ENCODE measurements around the gene CCT5. TPM values are rescaled to one million over a fixed set of nuclear protein-coding genes. Genes with fewer than 3 reads are reported as not detected.
A peak's percentile ranks its signal among the peaks of the same experiment; 100 is the strongest.

Gene CCT5
- total RNA-seq, 1 donor from 2014 or later = 66.1 TPM

DNA sequence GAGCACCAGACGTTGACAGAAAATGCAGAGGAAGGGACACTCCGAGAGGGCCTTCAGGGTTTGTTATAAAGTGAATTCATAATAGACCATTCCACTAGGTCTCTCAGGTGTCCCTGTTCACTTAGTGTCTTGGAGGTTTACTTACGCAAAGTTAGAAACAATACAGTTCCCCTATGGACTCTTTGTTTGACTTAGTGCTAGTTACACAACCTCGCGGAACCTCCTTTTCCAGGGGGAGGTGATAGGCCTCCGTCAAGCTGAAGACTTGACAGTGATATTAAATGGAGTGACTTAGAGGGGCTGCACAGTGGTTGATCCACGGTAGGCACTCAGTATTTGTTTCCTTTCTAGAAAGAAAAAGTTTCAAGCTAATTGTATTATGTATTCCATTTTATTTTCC, 1.3 kb downstream of the CCT5 start:
- Histone ChIP-seq H3K9me3 (no peaks in the 10 kb centered on the region), H3K27ac (no peak overlapping the region), H3K36me3 (peaks cover 11 to 22% of the 10 kb centered on the region in 2 donors), H3K4me1 (peaks cover 10 to 16% of the 10 kb centered on the region in 2 donors), H3K27me3 (no peaks in the 10 kb centered on the region), H3K4me3 (peak overlapping the region; percentile 69 to 88)
- TF ChIP-seq CTCF (IDR thresholded peaks at IDR 0.05) = no peak
- intact Hi-C loops (cut with DNase I) = loop anchor here (10.0 kb wide), 1 partner anchor 513 kb away; the partner anchor contains the start of gene DAP
- DNase-seq (ENCODE audit: low spot score in 2 of 2) = no peak

- intact Hi-C loops (cut with DNase I) = loop anchor here (10.0 kb wide), 1 partner anchor 511 kb away; the partner anchor contains the start of gene DAP
- DNase-seq (ENCODE audit: low spot score in 2 of 2) = no peak
- Histone ChIP-seq H3K36me3 (peaks cover 31 to 42% of the 10 kb centered on the region in 2 donors), H3K9me3 (no peaks in the 10 kb centered on the region), H3K27ac (no peak overlapping the region), H3K4me1 (peaks cover 10 to 16% of the 10 kb centered on the region in 2 donors), H3K4me3 (no peak overlapping the region), H3K27me3 (no peaks in the 10 kb centered on the region)
- TF ChIP-seq CTCF (IDR thresholded peaks at IDR 0.05) = no peak
Measured at GRCh38 chr5:10253390-10253789, 3.3 kb downstream of the CCT5 start.

- Histone ChIP-seq H3K36me3 (peaks cover 44 to 55% of the 10 kb centered on the region in 2 donors), H3K4me3 (no peak overlapping the region), H3K27me3 (no peaks in the 10 kb centered on the region), H3K27ac (no peak overlapping the region), H3K9me3 (no peaks in the 10 kb centered on the region), H3K4me1 (peaks cover 8 to 13% of the 10 kb centered on the region in 2 donors)
- TF ChIP-seq CTCF (IDR thresholded peaks at IDR 0.05) = no peak
- intact Hi-C loops (cut with DNase I) = loop anchor here (10.0 kb wide), 1 partner anchor 510 kb away; the partner anchor contains the start of gene DAP
- DNase-seq (ENCODE audit: low spot score in 2 of 2) = no peak
Measured at GRCh38 chr5:10254686-10255085, 4.6 kb downstream of the CCT5 start.

- no peak for TF ChIP-seq CTCF (IDR thresholded peaks at IDR 0.05)
- H3K27ac ChIP-seq = no peak overlapping the region
- no peak for DNase-seq (ENCODE audit: low spot score in 2 of 2)
- H3K36me3 ChIP-seq = peaks cover 74 to 87% of the 10 kb centered on the region in 2 donors
- H3K4me3 ChIP-seq = no peak overlapping the region
- no peaks in the 10 kb centered on the region for H3K9me3 ChIP-seq
- intact Hi-C loops (cut with DNase I) = loop anchor here (10.0 kb wide), 1 partner anchor 507 kb away; the partner anchor contains the start of gene DAP
- H3K27me3 ChIP-seq = no peaks in the 10 kb centered on the region
- H3K4me1 ChIP-seq = no peaks in the 10 kb centered on the region
Measured at GRCh38 chr5:10257870-10258269, 7.8 kb downstream of the CCT5 start.

DNA sequence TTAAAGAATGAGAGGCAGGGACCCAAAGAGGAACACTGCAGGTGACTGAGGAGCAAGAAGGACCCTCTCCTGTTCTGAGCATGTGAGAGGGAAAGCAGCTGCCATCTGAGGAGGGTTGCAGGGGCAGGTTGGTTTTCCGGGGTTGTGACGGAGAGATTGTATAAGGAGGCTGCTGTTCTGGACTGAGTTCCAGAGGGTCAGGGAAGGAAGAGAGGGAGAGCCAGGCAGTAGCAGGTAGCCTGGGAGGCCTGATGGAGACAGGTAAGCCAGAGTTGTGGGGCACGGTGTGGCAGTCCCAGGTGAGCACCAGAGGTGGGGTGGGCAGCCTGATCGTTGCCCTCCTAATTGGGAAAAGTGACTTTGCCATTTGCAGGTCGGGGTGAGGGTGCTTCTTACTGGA, 9.8 kb downstream of the CCT5 start:
- intact Hi-C loops (cut with DNase I) = loop anchor here (10.0 kb wide), 1 partner anchor 505 kb away; the partner anchor contains the start of gene DAP
- Histone ChIP-seq H3K27ac (no peak overlapping the region), H3K9me3 (no peaks in the 10 kb centered on the region), H3K4me1 (no peaks in the 10 kb centered on the region), H3K4me3 (no peak overlapping the region), H3K27me3 (no peaks in the 10 kb centered on the region), H3K36me3 (peaks cover 86 to 100% of the 10 kb centered on the region in 2 donors)
- DNase-seq (ENCODE audit: low spot score in 2 of 2) = no peak
- no peak for TF ChIP-seq CTCF (IDR thresholded peaks at IDR 0.05)

GRCh38 chr5:10261065-10261464, 11.0 kb downstream of the CCT5 start:
- H3K36me3 ChIP-seq = peaks cover 82 to 96% of the 10 kb centered on the region in 2 donors
- no peak for TF ChIP-seq CTCF (IDR thresholded peaks at IDR 0.05)
- intact Hi-C loops (cut with DNase I) = no loop called here

More at GRCh38 chr5:10261065-10261464, 11.0 kb downstream of the CCT5 start:
- no peak for DNase-seq (ENCODE audit: low spot score in 2 of 2)
- no peaks in the 10 kb centered on the region for H3K4me1 ChIP-seq
- H3K4me3 ChIP-seq = no peak overlapping the region
- H3K9me3 ChIP-seq = no peaks in the 10 kb centered on the region
- H3K27ac ChIP-seq = no peak overlapping the region
- no peaks in the 10 kb centered on the region for H3K27me3 ChIP-seq

All from ascending aorta (tissue), 2 donors.